ENCODE data around the gene SNAI3. TPM values are rescaled to one million over a fixed set of nuclear protein-coding genes. Genes with fewer than 3 reads are reported as not detected.

SNAI3 gene
- total RNA-seq, 4 donors from 2014 or later, result 0.26 to 0.83 (median 0.59) TPM

- intact Hi-C loops (cut with DNase I), result no loop called here
- TF ChIP-seq POLR2A (IDR thresholded peaks at IDR 0.05; ENCODE audit: low read depth), result no peak
- no peak for TF ChIP-seq CTCF (IDR thresholded peaks at IDR 0.05)
- TF ChIP-seq EP300 (IDR thresholded peaks at IDR 0.05), result no peak
- TF ChIP-seq POLR2AphosphoS5 (IDR thresholded peaks at IDR 0.05), result no peak
- no peak overlapping the region for H3K27ac ChIP-seq (replicated peaks in 1 of 4)
- H3K27me3 ChIP-seq, result peaks cover 0 to 77% (median 23%) of the 10 kb centered on the region in 4 donors
- WGBS, result 90% methylated on average over 12 of the region's 17 CpGs
- peaks cover 13 to 35% (median 18%) of the 10 kb centered on the region in 4 donors for H3K4me1 ChIP-seq
- H3K4me3 ChIP-seq, result no peak overlapping the region
- peaks cover 19 to 29% (median 20%) of the 10 kb centered on the region in 4 donors for H3K36me3 ChIP-seq
- DNase-seq (ENCODE audit: extremely low spot score), result no peak
- H3K9me3 ChIP-seq, result no peaks in the 10 kb centered on the region
Observed at GRCh38 chr16:88635671-88636319, 50.5 kb downstream of the SNAI3 start.

GRCh38 chr16:88634994-88635670, 51.2 kb downstream of the SNAI3 start:
- intact Hi-C loops (cut with DNase I), result no loop called here
- Histone ChIP-seq H3K27ac (replicated peaks in 1 of 4) (peak overlapping the region in 1 of 4 donors; percentile 42), H3K27me3 (peaks cover 0 to 70% (median 19%) of the 10 kb centered on the region in 4 donors), H3K36me3 (peaks cover 25 to 36% (median 27%) of the 10 kb centered on the region in 4 donors), H3K9me3 (no peaks in the 10 kb centered on the region), H3K4me3 (peak overlapping the region; percentile 47 to 56 (median 50)), H3K4me1 (peaks cover 13 to 35% (median 18%) of the 10 kb centered on the region in 4 donors)
- no peak for DNase-seq (ENCODE audit: extremely low spot score)
- WGBS, result 51% methylated on average over 18 of the region's 28 CpGs
- TF ChIP-seq CTCF (IDR thresholded peaks at IDR 0.05), result no peak
- no peak for TF ChIP-seq EP300 (IDR thresholded peaks at IDR 0.05)
- no peak for TF ChIP-seq POLR2AphosphoS5 (IDR thresholded peaks at IDR 0.05)
- TF ChIP-seq POLR2A (IDR thresholded peaks at IDR 0.05; ENCODE audit: low read depth), result no peak

- H3K4me3 ChIP-seq, result peak overlapping the region; percentile 47 to 56 (median 50)
- WGBS, result 4% methylated on average over 23 of the region's 82 CpGs
- DNase-seq (ENCODE audit: extremely low spot score), result no peak
- H3K27me3 ChIP-seq, result peaks cover 0 to 63% (median 14%) of the 10 kb centered on the region in 4 donors
- H3K27ac ChIP-seq (replicated peaks in 1 of 4), result peak overlapping the region in 1 of 4 donors; percentile 42
- peaks cover 13 to 28% (median 18%) of the 10 kb centered on the region in 4 donors for H3K4me1 ChIP-seq
- no peaks in the 10 kb centered on the region for H3K9me3 ChIP-seq
- intact Hi-C loops (cut with DNase I), result no loop called here
- peaks cover 33 to 44% (median 35%) of the 10 kb centered on the region in 4 donors for H3K36me3 ChIP-seq
- no peak for TF ChIP-seq CTCF (IDR thresholded peaks at IDR 0.05)
- no peak for TF ChIP-seq POLR2A (IDR thresholded peaks at IDR 0.05; ENCODE audit: low read depth)
- no peak for TF ChIP-seq EP300 (IDR thresholded peaks at IDR 0.05)
Observed at GRCh38 chr16:88634141-88634993, 51.9 kb downstream of the SNAI3 start.

GRCh38 chr16:88633684-88634140, 52.6 kb downstream of the SNAI3 start:
- TF ChIP-seq CTCF (IDR thresholded peaks at IDR 0.05), result peak in 1 of 3 experiments; percentile 6
- no peak for TF ChIP-seq EP300 (IDR thresholded peaks at IDR 0.05)
- no CpG with 5 or more reads among the region's 23 CpGs for WGBS
- H3K4me1 ChIP-seq, result peaks cover 15 to 22% (median 18%) of the 10 kb centered on the region in 4 donors
- H3K36me3 ChIP-seq, result peaks cover 36 to 50% (median 41%) of the 10 kb centered on the region in 4 donors
- H3K4me3 ChIP-seq, result peak overlapping the region; percentile 47 to 56 (median 50)
- no peak for DNase-seq (ENCODE audit: extremely low spot score)
- H3K27ac ChIP-seq (replicated peaks in 1 of 4), result no peak overlapping the region
- H3K9me3 ChIP-seq, result no peaks in the 10 kb centered on the region
- intact Hi-C loops (cut with DNase I), result no loop called here
- peaks cover 0 to 56% (median 8%) of the 10 kb centered on the region in 4 donors for H3K27me3 ChIP-seq

Data from esophagus muscularis mucosa (tissue), 4 donors.